ENCODE measurements around the gene UROC1. TPM values are rescaled to one million over a fixed set of nuclear protein-coding genes. Genes with fewer than 3 reads are reported as not detected.

Gene UROC1
- total and polyA plus RNA-seq, 4 experiments from 2014 or later = not detected

DNA sequence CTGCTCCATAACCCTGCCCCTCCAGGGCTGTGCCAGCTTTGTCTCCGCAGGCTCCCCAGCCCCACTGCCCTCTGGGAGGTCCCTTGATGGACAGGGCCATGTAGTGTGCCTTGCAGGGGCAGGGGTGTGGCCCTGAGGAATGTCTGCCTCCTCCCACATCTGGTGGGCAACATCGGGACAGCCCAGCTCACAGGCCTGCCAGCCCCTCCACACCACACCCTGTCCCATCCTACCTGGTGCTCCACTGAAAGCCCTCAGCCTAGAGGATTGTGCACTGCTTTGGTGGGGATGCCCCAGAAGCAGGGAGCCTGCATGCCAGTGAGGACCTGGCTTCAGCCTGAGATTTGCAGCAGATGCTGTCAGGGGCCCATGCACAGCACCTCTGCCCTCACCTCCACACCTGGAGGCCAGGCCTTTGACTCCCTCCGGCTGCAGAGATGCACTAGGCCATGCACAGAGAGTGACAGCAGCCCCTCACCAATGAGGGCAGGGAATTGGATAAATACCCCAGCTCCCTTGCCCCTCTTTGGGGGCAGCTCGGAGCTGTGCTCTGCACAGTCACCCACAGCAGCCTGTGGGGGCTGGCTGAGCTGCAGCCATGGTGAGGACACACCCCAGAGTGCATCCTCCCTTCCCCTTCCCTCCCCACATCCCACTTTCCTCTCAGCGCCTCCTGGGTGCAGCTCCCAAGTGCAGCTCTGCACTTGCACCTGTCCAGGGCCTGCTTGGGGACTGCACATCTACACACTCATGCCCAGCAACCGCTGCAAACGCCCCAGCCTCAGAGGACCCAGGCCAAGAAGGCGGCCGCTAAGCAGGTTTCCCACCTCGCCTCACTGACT is 38.4 kb upstream of the UROC1 start:
- CTCF ChIA-PET (ENCODE audit: partially characterized antibody) = interaction anchor here (1.5 kb wide), 1 partner anchor 34 kb away, joined by 6 read pairs; no protein-coding TSS in a partner anchor
- H3K9me3 Mint-ChIP-seq = no peaks in the 10 kb centered on the region
- H3K27me3 ChIP-seq (ENCODE audit: insufficient read depth, low read length) = no peaks in the 10 kb centered on the region
- no peaks in the 10 kb centered on the region for H3K4me1 ChIP-seq (ENCODE audit: insufficient read depth, low read length)
- no peaks in the 10 kb centered on the region for H3K4me1 Mint-ChIP-seq
- no peaks in the 10 kb centered on the region for H3K36me3 Mint-ChIP-seq
- no peak overlapping the region for H3K27ac ChIP-seq (ENCODE audit: low read depth, low read length)
- POLR2A ChIA-PET (ENCODE audit: partially characterized antibody) = no interaction called here
- intact Hi-C loops (cut with micrococcal nuclease) = no loop called here
- no peak for DNase-seq
- peaks cover 0 to under 1% of the 10 kb centered on the region in 2 donors for H3K27me3 Mint-ChIP-seq
- no peaks in the 10 kb centered on the region for H3K36me3 ChIP-seq (ENCODE audit: insufficient read depth, low read length)
- no peaks in the 10 kb centered on the region for H3K9me3 ChIP-seq (ENCODE audit: control insufficient read depth in 1 of 2, low read length in 2 of 2)
- H3K4me3 ChIP-seq (ENCODE audit: low read length in 2 of 2) = no peak overlapping the region
- H3K4me3 Mint-ChIP-seq = no peak overlapping the region
- H3K27ac Mint-ChIP-seq = no peak overlapping the region

DNA sequence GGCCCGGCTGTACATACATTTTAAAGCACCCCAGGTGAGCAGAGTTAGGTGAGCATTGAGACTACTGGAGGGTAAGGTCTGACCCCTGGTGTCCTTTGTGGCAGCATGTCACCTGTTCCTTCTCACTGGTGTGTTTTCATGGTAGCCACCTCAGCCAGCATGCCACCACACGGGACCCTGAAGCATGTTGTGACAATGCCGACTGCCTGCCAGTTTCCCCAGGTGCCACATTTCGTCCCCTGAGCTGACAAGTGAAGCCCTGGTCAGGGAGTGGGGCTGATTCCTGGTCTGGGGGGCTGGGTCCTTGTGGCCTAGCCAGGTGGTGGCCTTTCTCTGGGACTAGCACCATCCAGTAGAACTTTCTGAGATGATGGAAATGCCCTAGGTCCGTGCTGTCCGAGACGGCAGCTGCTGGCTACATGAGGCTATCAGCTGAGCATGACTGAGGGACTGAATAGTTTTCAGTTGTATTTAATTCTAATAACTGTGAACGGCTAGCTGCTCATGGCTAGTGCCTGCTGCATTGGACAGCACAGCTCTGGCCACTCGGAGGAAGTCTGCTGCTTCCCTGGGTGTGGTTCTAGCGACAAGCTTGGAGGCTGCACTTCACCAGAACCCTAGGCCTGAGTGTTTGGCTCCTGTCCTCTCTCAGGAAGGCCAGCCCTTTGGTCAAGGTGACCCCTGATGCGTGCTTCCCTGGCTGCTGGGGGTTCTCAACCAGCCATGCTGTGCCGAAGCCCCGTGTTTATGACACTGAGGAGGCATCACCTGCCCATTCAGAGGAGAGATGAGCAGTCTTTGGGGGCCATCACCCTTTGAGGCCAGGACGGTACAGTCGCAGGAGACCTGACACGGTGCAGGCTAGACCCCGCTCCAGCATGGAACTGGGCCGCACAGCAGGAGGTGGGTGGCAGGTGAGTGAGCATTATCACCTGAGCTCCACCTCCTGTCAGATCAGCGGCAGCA is 37.3 kb upstream of the UROC1 start:
- Mint-ChIP-seq H3K36me3 (no peaks in the 10 kb centered on the region), H3K27me3 (peaks cover 0 to 2% of the 10 kb centered on the region in 2 donors), H3K27ac (no peak overlapping the region), H3K4me1 (no peaks in the 10 kb centered on the region), H3K9me3 (no peaks in the 10 kb centered on the region), H3K4me3 (no peak overlapping the region)
- no peak overlapping the region for H3K4me3 ChIP-seq (ENCODE audit: low read length in 2 of 2)
- ChIA-PET POLR2A (ENCODE audit: partially characterized antibody) (no interaction called here), CTCF (ENCODE audit: partially characterized antibody) (interaction anchor here (1.5 kb wide), 1 partner anchor 33 kb away, joined by 6 read pairs; no protein-coding TSS in a partner anchor)
- no peaks in the 10 kb centered on the region for H3K27me3 ChIP-seq (ENCODE audit: insufficient read depth, low read length)
- DNase-seq = no peak
- H3K27ac ChIP-seq (ENCODE audit: low read depth, low read length) = no peak overlapping the region
- no peaks in the 10 kb centered on the region for H3K4me1 ChIP-seq (ENCODE audit: insufficient read depth, low read length)
- H3K9me3 ChIP-seq (ENCODE audit: control insufficient read depth in 1 of 2, low read length in 2 of 2) = no peaks in the 10 kb centered on the region
- H3K36me3 ChIP-seq (ENCODE audit: insufficient read depth, low read length) = no peaks in the 10 kb centered on the region
- intact Hi-C loops (cut with micrococcal nuclease) = no loop called here

DNA sequence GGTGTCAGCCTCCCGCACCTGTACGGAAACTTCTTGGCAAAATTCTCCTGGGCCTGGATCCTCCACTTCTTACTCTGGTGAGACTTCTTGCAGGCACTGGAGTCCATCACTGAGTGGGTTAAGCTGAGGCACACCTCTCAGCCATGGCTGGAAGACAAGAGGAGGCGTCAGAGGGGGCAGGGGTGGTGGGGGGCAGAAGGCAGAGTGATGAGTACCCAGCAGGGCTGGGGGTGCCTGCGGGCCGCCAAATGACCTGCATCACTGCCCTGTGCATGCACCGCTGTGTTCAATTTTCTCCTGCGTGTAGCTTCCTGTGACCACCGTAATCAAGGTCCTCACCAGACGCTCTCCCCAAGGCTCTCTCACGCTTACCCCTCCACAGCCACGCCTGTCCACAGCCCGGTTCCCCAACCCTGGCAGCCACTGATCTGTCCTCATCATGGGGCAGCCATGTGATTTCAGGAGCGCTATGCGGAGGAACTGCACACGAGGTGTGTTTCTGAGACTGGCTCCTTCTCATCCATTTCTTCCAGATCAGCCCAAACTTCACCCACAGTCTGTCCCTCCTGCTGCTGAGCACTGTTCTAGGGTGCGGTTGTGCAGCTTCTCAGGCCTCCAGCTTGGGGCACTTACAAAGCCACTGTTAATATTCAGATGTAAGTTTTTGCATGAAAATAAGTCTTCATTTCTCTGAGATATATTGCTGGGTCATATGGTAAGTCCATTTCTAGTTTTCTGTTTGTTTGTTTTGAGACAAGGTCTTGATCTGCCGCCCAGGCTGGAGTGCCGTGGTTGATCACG is 35.9 kb upstream of the UROC1 start:
- ChIA-PET POLR2A (ENCODE audit: partially characterized antibody) (no interaction called here), CTCF (ENCODE audit: partially characterized antibody) (interaction anchor here (1.2 kb wide), 1 partner anchor 23 kb away, joined by 3 read pairs; no protein-coding TSS in a partner anchor)
- Histone ChIP-seq H3K27me3 (ENCODE audit: insufficient read depth, low read length) (no peaks in the 10 kb centered on the region), H3K9me3 (ENCODE audit: control insufficient read depth in 1 of 2, low read length in 2 of 2) (no peaks in the 10 kb centered on the region), H3K27ac (ENCODE audit: low read depth, low read length) (no peak overlapping the region), H3K4me1 (ENCODE audit: insufficient read depth, low read length) (no peaks in the 10 kb centered on the region), H3K36me3 (ENCODE audit: insufficient read depth, low read length) (no peaks in the 10 kb centered on the region), H3K4me3 (ENCODE audit: low read length in 2 of 2) (no peak overlapping the region)
- DNase-seq = no peak
- Mint-ChIP-seq H3K4me3 (no peak overlapping the region), H3K36me3 (no peaks in the 10 kb centered on the region), H3K4me1 (no peaks in the 10 kb centered on the region), H3K9me3 (no peaks in the 10 kb centered on the region), H3K27ac (no peak overlapping the region), H3K27me3 (peaks cover 0 to 2% of the 10 kb centered on the region in 2 donors)
- intact Hi-C loops (cut with micrococcal nuclease) = no loop called here

DNA sequence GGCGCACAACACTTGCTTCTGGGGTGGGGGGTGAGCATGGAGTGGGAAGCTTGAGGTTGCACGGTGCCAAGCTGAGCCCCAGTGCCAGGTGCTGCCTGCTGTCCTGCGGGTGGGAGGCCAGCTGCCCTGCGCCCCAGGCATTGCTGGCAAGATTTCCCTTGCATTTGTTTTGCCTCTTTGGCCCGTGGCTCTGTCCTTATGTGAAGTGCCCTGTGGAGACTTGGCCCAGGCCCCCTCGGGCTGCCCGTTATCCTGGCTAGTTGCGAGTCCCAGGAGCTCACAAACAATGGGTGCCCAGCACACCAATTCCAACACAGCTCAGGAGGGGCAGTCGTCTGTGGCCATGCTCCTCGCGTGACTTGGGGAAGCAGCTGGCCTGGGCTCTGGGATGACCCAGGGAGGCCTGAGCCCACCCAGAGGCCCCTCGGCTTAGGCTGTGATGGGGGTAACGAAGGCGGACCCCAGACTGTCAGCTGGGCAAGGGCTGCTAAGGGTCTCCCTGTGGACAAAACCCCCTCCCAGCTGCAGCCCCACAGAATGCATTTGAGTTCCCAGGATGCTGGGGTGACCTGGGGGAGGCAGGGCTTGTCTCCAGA is 35.2 kb upstream of the UROC1 start:
- no peaks in the 10 kb centered on the region for H3K36me3 Mint-ChIP-seq

DNA sequence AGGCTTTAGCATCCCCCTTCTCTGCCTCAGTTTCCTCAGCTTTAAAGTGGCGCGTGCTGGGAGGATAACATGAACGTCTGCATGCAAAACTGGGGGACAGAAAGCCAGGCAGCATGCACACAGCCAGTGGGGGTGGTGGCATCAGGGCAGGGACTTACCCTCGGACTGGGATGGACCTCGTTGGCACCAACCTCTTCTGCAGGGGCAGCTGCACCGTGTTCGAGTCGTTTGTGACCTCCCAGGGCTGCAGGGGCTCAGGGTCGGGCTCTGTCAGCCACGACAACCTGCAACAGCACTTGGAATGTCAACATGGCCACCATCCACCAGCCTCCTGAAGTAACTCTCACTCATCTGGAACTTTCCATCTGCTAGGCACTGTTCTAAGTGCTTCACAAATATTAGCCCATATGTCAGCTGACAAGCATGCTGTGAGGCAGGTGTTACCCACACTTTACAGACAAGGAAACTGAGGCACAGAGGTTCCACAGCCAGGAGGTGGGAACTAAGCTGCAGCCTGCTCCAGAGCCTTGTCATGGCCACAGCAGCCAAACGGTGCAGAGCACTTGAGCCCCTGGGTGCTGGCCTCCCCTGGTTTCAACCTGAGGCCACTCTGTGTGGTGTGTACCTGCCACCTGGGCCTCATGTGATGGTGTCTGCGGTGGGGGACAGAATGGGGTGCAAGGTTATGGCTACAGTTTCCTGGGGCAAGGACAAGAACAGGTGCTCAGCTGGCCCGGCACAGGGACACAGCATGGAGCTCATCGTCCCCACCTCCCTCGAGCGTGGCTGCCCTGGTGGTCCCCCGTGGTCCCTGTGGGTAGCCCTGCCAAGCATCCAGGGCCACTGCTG is 34.5 kb upstream of the UROC1 start:
- ChIA-PET CTCF (ENCODE audit: partially characterized antibody) (interaction anchor here (0.9 to 1.2 kb wide), 2 partner anchors 24 to 29 kb away, joined by 3 read pairs; no protein-coding TSS in a partner anchor), POLR2A (ENCODE audit: partially characterized antibody) (no interaction called here)
- intact Hi-C loops (cut with micrococcal nuclease) = no loop called here
- Mint-ChIP-seq H3K4me1 (no peaks in the 10 kb centered on the region), H3K36me3 (no peaks in the 10 kb centered on the region), H3K4me3 (no peak overlapping the region), H3K9me3 (no peaks in the 10 kb centered on the region), H3K27ac (no peak overlapping the region), H3K27me3 (peaks cover 0 to 3% of the 10 kb centered on the region in 2 donors)
- H3K4me3 ChIP-seq (ENCODE audit: low read length in 2 of 2) = no peak overlapping the region
- H3K36me3 ChIP-seq (ENCODE audit: insufficient read depth, low read length) = no peaks in the 10 kb centered on the region
- no peaks in the 10 kb centered on the region for H3K27me3 ChIP-seq (ENCODE audit: insufficient read depth, low read length)
- no peak overlapping the region for H3K27ac ChIP-seq (ENCODE audit: low read depth, low read length)
- no peak for DNase-seq
- no peaks in the 10 kb centered on the region for H3K9me3 ChIP-seq (ENCODE audit: control insufficient read depth in 1 of 2, low read length in 2 of 2)
- no peaks in the 10 kb centered on the region for H3K4me1 ChIP-seq (ENCODE audit: insufficient read depth, low read length)

More for the DNA sequence above, 35.2 kb upstream of the UROC1 start:
- Mint-ChIP-seq H3K9me3 (no peaks in the 10 kb centered on the region), H3K27me3 (peaks cover 0 to 2% of the 10 kb centered on the region in 2 donors), H3K4me1 (no peaks in the 10 kb centered on the region), H3K4me3 (no peak overlapping the region), H3K27ac (no peak overlapping the region)
- no peak overlapping the region for H3K4me3 ChIP-seq (ENCODE audit: low read length in 2 of 2)
- H3K27ac ChIP-seq (ENCODE audit: low read depth, low read length) = no peak overlapping the region
- H3K4me1 ChIP-seq (ENCODE audit: insufficient read depth, low read length) = no peaks in the 10 kb centered on the region
- no peak for DNase-seq
- POLR2A ChIA-PET (ENCODE audit: partially characterized antibody) = no interaction called here
- H3K36me3 ChIP-seq (ENCODE audit: insufficient read depth, low read length) = no peaks in the 10 kb centered on the region
- H3K27me3 ChIP-seq (ENCODE audit: insufficient read depth, low read length) = no peaks in the 10 kb centered on the region
- intact Hi-C loops (cut with micrococcal nuclease) = no loop called here
- no peaks in the 10 kb centered on the region for H3K9me3 ChIP-seq (ENCODE audit: control insufficient read depth in 1 of 2, low read length in 2 of 2)
- CTCF ChIA-PET (ENCODE audit: partially characterized antibody) = interaction anchor here (0.9 to 1.2 kb wide), 2 partner anchors 24 to 30 kb away, joined by 3 read pairs; no protein-coding TSS in a partner anchor

DNA sequence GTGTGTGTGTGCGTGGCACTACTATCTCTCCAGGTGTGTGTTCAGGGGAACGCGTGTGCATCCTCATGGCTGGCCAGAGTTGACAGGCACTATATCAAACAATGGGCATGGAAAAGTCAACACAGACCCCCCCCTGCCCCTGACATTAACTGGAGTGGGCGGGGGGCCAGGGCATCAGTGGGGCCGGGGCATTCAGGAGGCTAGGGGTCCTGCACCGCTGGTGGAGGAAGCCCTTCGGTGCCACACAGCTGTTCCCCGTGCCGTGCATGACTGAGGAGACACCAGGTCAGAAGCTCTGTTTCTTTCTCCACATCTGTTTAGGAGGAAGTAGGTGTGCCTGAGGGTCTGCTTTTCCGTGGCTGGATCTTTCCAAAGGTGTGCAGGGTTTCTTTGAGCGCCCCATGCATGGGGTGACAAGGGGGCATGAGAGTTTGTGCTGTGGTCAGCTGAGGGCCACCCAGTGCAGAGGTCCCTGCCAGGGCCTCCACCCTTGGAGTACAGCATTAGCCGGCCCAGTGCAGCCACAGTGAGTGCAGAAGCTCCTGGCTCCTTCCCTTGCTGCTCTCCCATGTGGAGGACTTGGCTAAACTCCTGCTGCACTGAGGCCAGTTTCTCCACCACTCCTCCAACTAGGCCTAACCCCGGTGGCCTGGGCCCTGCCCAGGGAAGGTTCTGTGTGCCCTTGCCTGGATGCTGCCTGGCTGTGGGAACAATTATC is 33.7 kb upstream of the UROC1 start:
- Histone ChIP-seq H3K27ac (ENCODE audit: low read depth, low read length) (no peak overlapping the region), H3K9me3 (ENCODE audit: control insufficient read depth in 1 of 2, low read length in 2 of 2) (no peaks in the 10 kb centered on the region), H3K36me3 (ENCODE audit: insufficient read depth, low read length) (no peaks in the 10 kb centered on the region), H3K4me3 (ENCODE audit: low read length in 2 of 2) (no peak overlapping the region), H3K27me3 (ENCODE audit: insufficient read depth, low read length) (no peaks in the 10 kb centered on the region), H3K4me1 (ENCODE audit: insufficient read depth, low read length) (no peaks in the 10 kb centered on the region)
- CTCF ChIA-PET (ENCODE audit: partially characterized antibody) = no interaction called here
- H3K36me3 Mint-ChIP-seq = no peaks in the 10 kb centered on the region
- POLR2A ChIA-PET (ENCODE audit: partially characterized antibody) = no interaction called here
- H3K27ac Mint-ChIP-seq = no peak overlapping the region
- H3K4me3 Mint-ChIP-seq = no peak overlapping the region
- H3K27me3 Mint-ChIP-seq = peaks cover 0 to 4% of the 10 kb centered on the region in 2 donors
- intact Hi-C loops (cut with micrococcal nuclease) = no loop called here
- no peaks in the 10 kb centered on the region for H3K9me3 Mint-ChIP-seq
- no peaks in the 10 kb centered on the region for H3K4me1 Mint-ChIP-seq
- DNase-seq = no peak

Measured in CD4-positive, alpha-beta memory T cell (primary cell).